ENCODE results near the gene KDM4B. TPM values are rescaled to one million over a fixed set of nuclear protein-coding genes. Genes with fewer than 3 reads are reported as not detected.

The KDM4B gene
- total RNA-seq, 1 experiment from 2014 or later: 43.7 TPM

DNA sequence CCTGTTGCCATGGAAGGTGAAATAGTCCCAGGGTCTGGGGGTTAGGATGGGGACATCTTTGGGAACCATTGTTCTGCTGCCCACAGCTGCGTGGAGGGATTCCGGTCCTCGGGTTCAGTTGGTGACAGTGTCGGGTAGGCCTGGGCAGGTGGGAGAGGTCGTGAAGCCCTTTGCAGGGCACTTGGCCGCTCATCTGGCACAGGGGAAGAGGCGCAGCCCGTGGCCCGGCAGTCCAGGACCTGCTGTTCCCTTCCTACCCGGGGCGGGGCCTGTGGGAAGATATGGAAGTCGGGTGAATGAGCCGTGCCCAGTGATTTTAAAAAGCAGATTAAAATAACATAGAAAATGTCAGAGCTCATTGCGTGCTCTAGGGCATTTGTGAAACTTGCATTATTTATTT lies 44.8 kb downstream of the KDM4B start:
- Mint-ChIP-seq H3K4me1 (no peaks in the 10 kb centered on the region; a peak in 1 of 4 replicates), H3K36me3 (ENCODE audit: insufficient read depth in 1 of 3, low read depth in 3 of 3) (peaks cover 0 to 9% (median 5%) of the 10 kb centered on the region in 3 experiments; a peak in 3 of 7 replicates), H3K27me3 (ENCODE audit: low read depth) (no peaks in the 10 kb centered on the region), H3K9me3 (0 out of 5 replicates have a peak, but pooled peaks cover 0 to 2% of the 10 kb centered on the region in 2 experiments), H3K4me3 (no peak overlapping the region), H3K27ac (peak overlapping the region; percentile 37 to 55 (median 46); a peak in 4 of 7 replicates)
- Histone ChIP-seq H3K9me3 (ENCODE audit: control insufficient read depth, low read depth, low read length) (no peaks in the 10 kb centered on the region), H3K27me3 (ENCODE audit: insufficient read depth, low read length) (no peaks in the 10 kb centered on the region), H3K9ac (ENCODE audit: extremely low read depth, insufficient read length, low read length) (no peak overlapping the region), H3K14ac (ENCODE audit: insufficient read depth, low read length) (no peak overlapping the region), H2BK12ac (ENCODE audit: insufficient read length, low read depth, low read length) (no peak overlapping the region), H3K18ac (ENCODE audit: insufficient read length, low read depth, low read length) (no peak overlapping the region), H3K23ac (ENCODE audit: insufficient read length, low read depth, low read length) (no peak overlapping the region), H4K8ac (replicated peaks; ENCODE audit: insufficient read length, low read depth, low read length) (no peak overlapping the region), H2BK20ac (ENCODE audit: low read depth, low read length, poor library complexity, severe bottlenecking) (no peak overlapping the region), H3K79me2 (ENCODE audit: insufficient read depth, low read length) (peaks cover 4% of the 10 kb centered on the region; the same call in 1 of the 2 replicates), H2AFZ (ENCODE audit: low read length) (no peak overlapping the region), H4K20me1 (ENCODE audit: control insufficient read depth, insufficient read depth, insufficient read length) (no peaks in the 10 kb centered on the region), H3K4me1 (ENCODE audit: insufficient read depth, low read length) (no peaks in the 10 kb centered on the region), H4K5ac (ENCODE audit: insufficient read length, low read depth, low read length) (no peak overlapping the region), H2BK5ac (ENCODE audit: insufficient read length, low read length) (no peak overlapping the region), H3K4me2 (ENCODE audit: insufficient read depth, insufficient read length, low read length) (no peak overlapping the region), H3K23me2 (ENCODE audit: insufficient read length, low read depth, low read length, poor library complexity, severe bottlenecking) (no peaks in the 10 kb centered on the region), H3K79me1 (ENCODE audit: insufficient read depth, low read depth, low read length, poor library complexity, severe bottlenecking) (peaks cover 5% of the 10 kb centered on the region), H3T11ph (ENCODE audit: low read length) (no peak overlapping the region), H2AK5ac (ENCODE audit: insufficient read length, low read length) (no peak overlapping the region), H3K27ac (ENCODE audit: insufficient read length, low read depth, low read length) (no peak overlapping the region), H3K56ac (ENCODE audit: insufficient read length, low read depth, low read length) (no peak overlapping the region), H4K91ac (ENCODE audit: insufficient read length, low read depth, low read length) (no peak overlapping the region), H2BK120ac (ENCODE audit: low read depth, low read length, poor library complexity, severe bottlenecking) (no peak overlapping the region), H3K4ac (ENCODE audit: low read depth, low read length) (no peak overlapping the region), H2BK15ac (ENCODE audit: low read depth, low read length) (no peak overlapping the region)
- TF ChIP-seq CTCF (conservative IDR thresholded peaks at IDR 0.05): no peak
- WGBS (ENCODE audit: extremely low coverage, insufficient read length, low lambda C conversion rate): no CpG with 5 or more reads among the region's 14 CpGs
- no peak for DNase-seq
